HT-29 (cell line): Measurements from ENCODE around the gene TSHB. TPM values are rescaled to one million over a fixed set of nuclear protein-coding genes. Genes with fewer than 3 reads are reported as not detected.

Experiments
- total RNA-seq: library from RNA; depleted of rRNA; stranded (reverse); fragments of >200 nt; shearing (Covaris generic); gene quantifications from 2 replicates; pipeline ENCODE4 v1.2.3, GENCODE V29; 2014; rRNA removed

TSHB gene
- total RNA-seq, 1 experiment from 2014 or later, result not detected

Other genes with a start within 250 kb of the TSHB start
- 77.9 and 106 TPM in 2 replicates for gene SIKE1, start 249.1 kb upstream of the TSHB start, total RNA-seq
- gene SYCP1, start 175.0 kb upstream of the TSHB start, total RNA-seq, result not detected in 2 replicates
- gene TSPAN2, start 59.7 kb downstream of the TSHB start, total RNA-seq, result 0.05 and 0.23 TPM in 2 replicates